Activated CD4-positive, alpha-beta memory T cell treated with anti-CD3 and anti-CD28 coated beads for 36 hours (primary cell): ENCODE data around the gene WDCP. TPM values are rescaled to one million over a fixed set of nuclear protein-coding genes. Genes with fewer than 3 reads are reported as not detected.
A peak's percentile ranks its signal among the peaks of the same experiment; 100 is the strongest.
"Not testable (repeated sequence)": the region's sequence is repeated elsewhere in the genome, so short reads cannot be mapped to it uniquely, and the experiment has no call there.

ENCODE experiments used
- CTCF ChIA-PET: fragments of 350-600 bp; sonication (Branson Sonifier 250); formaldehyde crosslinking; loops from one replicate; lab custom pipeline; 2021; ENCODE audit warnings: antibody characterized with exemption, inconsistent platforms; lab: Charles Lee
- POLR2A ChIA-PET: fragments of 350-600 bp; sonication (Branson Sonifier 250); formaldehyde crosslinking; loops from one replicate; lab custom pipeline; 2021; ENCODE audit warnings: antibody characterized with exemption; lab: Charles Lee
- DNase-seq: peaks from one replicate; pipeline ENCODE4 v3.0.0-alpha.2; 2020
- H3K27ac Mint-ChIP-seq: one replicate; pipeline ENCODE4 v1.8.0; 2021; ENCODE audit warnings: mixed read lengths
- H3K27me3 Mint-ChIP-seq: one replicate; pipeline ENCODE4 v1.8.0; 2021; ENCODE audit warnings: mixed read lengths
- H3K36me3 Mint-ChIP-seq: one replicate; pipeline ENCODE4 v1.8.0; 2021; ENCODE audit warnings: mixed read lengths
- H3K4me1 Mint-ChIP-seq: one replicate; pipeline ENCODE4 v1.8.0; 2021; ENCODE audit warnings: low read depth, mixed read lengths
- H3K4me3 Mint-ChIP-seq: one replicate; pipeline ENCODE4 v1.8.0; 2021; ENCODE audit warnings: mild to moderate bottlenecking, mixed read lengths
- H3K9me3 Mint-ChIP-seq: one replicate; pipeline ENCODE4 v1.8.0; 2021; ENCODE audit warnings: mixed read lengths
- intact Hi-C: fragments of 100-400 bp; cut with micrococcal nuclease; formaldehyde crosslinking; loops from one replicate; pipeline ENCODE4 v1.15.1; 2023
- total RNA-seq, 2 experiments: library from RNA; stranded (reverse); gene quantifications; one replicate each; pipeline ENCODE4 v1.2.3, GENCODE V29; 2021

Gene WDCP
- total RNA-seq, 2 experiments from 2014 or later, result 18.4 to 21.2 TPM

GRCh38 chr2:24045511-24046508 lies 1.4 kb downstream of the WDCP start:
- ChIA-PET CTCF (no interaction called here), POLR2A (interaction anchor here (1.8 kb wide), 1 partner anchor 119 kb away, joined by 34 read pairs; the partner anchor contains the start of gene ATAD2B)
- Mint-ChIP-seq H3K36me3 (no peaks in the 10 kb centered on the region), H3K4me3 (peak overlapping the region; percentile 95), H3K4me1 (peaks cover 21% of the 10 kb centered on the region), H3K9me3 (no peaks in the 10 kb centered on the region), H3K27ac (no peak overlapping the region), H3K27me3 (peaks cover 3% of the 10 kb centered on the region)
- no peak for DNase-seq
- intact Hi-C loops, result loop anchor here (2.0 kb wide), 3 partner anchors 39 to 105 kb away; partner anchors contain the start of genes FAM228B, PFN4, TP53I3 and UBXN2A

DNA sequence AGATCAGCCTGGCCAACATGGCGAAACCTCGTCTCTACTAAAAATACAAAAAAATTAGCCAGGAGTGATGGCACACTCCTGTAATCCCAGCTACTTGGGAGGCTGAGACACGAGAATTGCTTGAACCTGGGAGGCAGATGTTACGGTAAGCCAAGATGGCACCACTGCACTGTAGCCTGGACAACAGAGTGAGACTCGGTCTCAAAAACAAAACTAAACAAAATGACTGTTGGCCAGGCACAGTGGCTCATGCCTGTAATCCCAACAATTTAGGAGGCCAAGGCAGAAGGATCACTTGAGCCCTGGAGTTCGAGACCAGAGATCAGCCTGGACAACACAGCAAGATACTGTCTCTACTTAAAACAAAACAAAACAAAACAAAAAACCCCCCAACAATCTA lies 4.1 kb downstream of the WDCP start:
- CTCF ChIA-PET, DNase-seq: not testable (repeated sequence)

GRCh38 chr2:24040511-24040910 lies 6.7 kb downstream of the WDCP start:
- intact Hi-C loops, result no loop called here
- POLR2A ChIA-PET, result no interaction called here
- H3K27me3 Mint-ChIP-seq, result no peaks in the 10 kb centered on the region

More for the DNA sequence above, 4.1 kb downstream of the WDCP start:
- H3K36me3 Mint-ChIP-seq, POLR2A ChIA-PET, H3K27me3 Mint-ChIP-seq, H3K9me3 Mint-ChIP-seq, H3K4me3 Mint-ChIP-seq, intact Hi-C loops, H3K27ac Mint-ChIP-seq: not testable (repeated sequence)
- peaks cover 18% of the 10 kb centered on the region for H3K4me1 Mint-ChIP-seq

GRCh38 chr2:24038786-24039499 lies 8.2 kb downstream of the WDCP start:
- no peaks in the 10 kb centered on the region for H3K9me3 Mint-ChIP-seq
- H3K27me3 Mint-ChIP-seq, result no peaks in the 10 kb centered on the region
- ChIA-PET CTCF (no interaction called here), POLR2A (no interaction called here)
- H3K36me3 Mint-ChIP-seq, result peaks cover 22% of the 10 kb centered on the region
- DNase-seq, result no peak
- no peak overlapping the region for H3K4me3 Mint-ChIP-seq
- intact Hi-C loops, result no loop called here
- peaks cover 17% of the 10 kb centered on the region for H3K4me1 Mint-ChIP-seq
- no peak overlapping the region for H3K27ac Mint-ChIP-seq

More at GRCh38 chr2:24040511-24040910, 6.7 kb downstream of the WDCP start:
- Mint-ChIP-seq H3K9me3 (no peaks in the 10 kb centered on the region), H3K4me1 (peaks cover 17% of the 10 kb centered on the region), H3K4me3 (no peak overlapping the region), H3K27ac (no peak overlapping the region), H3K36me3 (peaks cover 20% of the 10 kb centered on the region)
- DNase-seq, result no peak
- CTCF ChIA-PET, result no interaction called here

GRCh38 chr2:24026233-24026632 lies 21.0 kb downstream of the WDCP start:
- Mint-ChIP-seq H3K9me3 (no peaks in the 10 kb centered on the region), H3K27ac (no peak overlapping the region), H3K4me3 (no peak overlapping the region), H3K36me3 (peaks cover 31% of the 10 kb centered on the region), H3K4me1 (no peaks in the 10 kb centered on the region), H3K27me3 (no peaks in the 10 kb centered on the region)
- intact Hi-C loops, result no loop called here
- POLR2A ChIA-PET, result no interaction called here
- CTCF ChIA-PET, result no interaction called here
- no peak for DNase-seq

- Mint-ChIP-seq H3K36me3 (peaks cover 26% of the 10 kb centered on the region), H3K4me3 (no peak overlapping the region), H3K9me3 (no peaks in the 10 kb centered on the region), H3K27ac (no peak overlapping the region), H3K4me1 (no peaks in the 10 kb centered on the region), H3K27me3 (no peaks in the 10 kb centered on the region)
- CTCF ChIA-PET, result interaction anchor here (1.6 kb wide), 1 partner anchor 59 kb away, joined by 3 read pairs; the partner anchor contains the start of gene TP53I3
- POLR2A ChIA-PET, result no interaction called here
- intact Hi-C loops, result no loop called here
- DNase-seq, result no peak
Measured at GRCh38 chr2:24024996-24025663, 22.1 kb downstream of the WDCP start.

DNA sequence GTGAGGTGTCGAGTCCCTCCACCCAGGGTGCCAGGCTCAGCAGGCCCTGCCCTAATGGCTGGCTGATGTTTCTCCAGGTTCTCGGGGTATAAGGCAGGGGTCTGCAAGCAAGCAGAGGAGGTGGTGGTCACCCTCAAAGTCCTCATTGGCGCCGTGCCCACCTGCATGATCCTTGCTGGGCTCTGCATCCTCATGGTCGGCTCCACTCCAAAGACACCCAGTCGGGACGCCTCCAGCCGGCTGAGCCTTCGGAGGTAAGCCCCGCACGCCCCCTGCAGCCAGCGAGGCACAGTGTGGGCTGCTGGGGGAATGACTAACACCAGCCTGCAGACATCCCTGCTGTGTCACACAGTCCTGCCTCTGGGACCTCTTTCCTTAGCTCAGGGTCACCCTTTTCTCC lies 23.2 kb downstream of the WDCP start:
- no peaks in the 10 kb centered on the region for H3K4me1 Mint-ChIP-seq
- ChIA-PET POLR2A (no interaction called here), CTCF (interaction anchor here (1.6 kb wide), 1 partner anchor 60 kb away, joined by 3 read pairs; the partner anchor contains the start of gene TP53I3)
- H3K27ac Mint-ChIP-seq, result no peak overlapping the region
- intact Hi-C loops, result no loop called here
- H3K27me3 Mint-ChIP-seq, result no peaks in the 10 kb centered on the region
- no peak for DNase-seq
- H3K36me3 Mint-ChIP-seq, result peaks cover 17% of the 10 kb centered on the region
- no peak overlapping the region for H3K4me3 Mint-ChIP-seq
- no peaks in the 10 kb centered on the region for H3K9me3 Mint-ChIP-seq

DNA sequence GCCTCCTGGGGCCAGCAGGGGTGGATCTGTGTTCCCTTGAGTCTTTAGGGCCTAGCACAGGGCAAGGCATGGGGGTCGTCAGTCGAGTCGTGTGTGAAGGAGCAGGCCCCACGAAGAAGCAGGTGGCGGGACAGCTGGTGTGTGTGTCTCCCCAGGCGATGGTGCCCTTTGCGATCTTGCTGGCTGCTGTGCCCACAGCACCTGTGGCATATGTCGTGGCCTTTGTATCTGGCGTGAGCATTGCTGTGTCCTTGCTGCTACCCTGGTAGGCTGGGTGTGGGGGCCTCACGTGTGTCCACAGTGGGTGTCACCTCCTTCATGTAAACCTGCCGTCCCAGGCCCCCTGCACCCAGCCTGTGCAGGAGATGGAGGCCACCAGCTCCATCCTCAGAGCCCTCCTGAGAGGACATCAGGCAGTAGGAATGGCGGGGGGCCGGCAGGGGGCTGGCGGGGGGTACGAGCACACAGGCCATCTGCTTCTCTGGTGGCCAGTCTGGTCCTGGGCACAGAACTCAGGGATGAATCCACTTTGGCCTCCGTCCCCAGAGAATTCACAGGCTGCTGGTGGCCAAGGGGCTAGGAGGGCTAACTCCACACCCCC lies 24.1 kb downstream of the WDCP start:
- no peaks in the 10 kb centered on the region for H3K27me3 Mint-ChIP-seq
- H3K9me3 Mint-ChIP-seq, result no peaks in the 10 kb centered on the region
- ChIA-PET CTCF (interaction anchor here (1.7 kb wide), 1 partner anchor 60 kb away, joined by 5 read pairs; no protein-coding TSS in a partner anchor), POLR2A (no interaction called here)
- no peak overlapping the region for H3K27ac Mint-ChIP-seq
- no peaks in the 10 kb centered on the region for H3K4me1 Mint-ChIP-seq
- no peak overlapping the region for H3K4me3 Mint-ChIP-seq
- H3K36me3 Mint-ChIP-seq, result peaks cover 13% of the 10 kb centered on the region
- intact Hi-C loops, result no loop called here
- no peak for DNase-seq

DNA sequence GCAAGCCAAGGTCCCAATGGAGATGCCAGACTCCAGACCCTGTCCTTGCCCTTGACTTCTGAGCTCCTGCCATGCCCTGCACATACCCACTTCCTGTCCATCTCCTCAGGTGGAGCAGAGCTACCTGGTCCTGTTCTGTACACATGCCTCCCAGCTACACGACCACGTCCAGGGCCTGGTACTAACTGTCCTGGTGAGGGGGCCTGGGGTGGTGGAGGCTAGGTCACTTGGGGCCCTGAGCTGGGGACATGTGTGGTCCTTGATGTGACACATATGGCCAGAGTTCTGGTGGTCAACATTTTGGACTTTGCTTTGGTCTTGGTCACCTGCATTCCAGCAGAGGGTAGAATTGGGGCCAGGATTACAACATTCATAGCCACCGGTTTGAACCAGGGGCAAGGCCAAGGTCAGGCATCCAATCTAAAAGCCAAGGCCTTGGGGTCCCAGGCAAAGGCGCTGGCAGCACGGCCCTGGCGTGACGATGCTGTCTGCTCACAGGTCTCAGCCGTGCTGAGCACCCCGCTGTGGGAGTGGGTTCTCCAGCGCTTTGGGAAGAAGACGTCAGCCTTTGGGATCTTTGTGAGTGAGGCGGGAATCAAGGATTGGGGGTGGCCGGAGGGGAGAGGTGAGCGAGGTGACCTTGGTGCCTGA lies 24.7 kb downstream of the WDCP start:
- no peak for DNase-seq
- ChIA-PET POLR2A (no interaction called here), CTCF (interaction anchor here (0.6 to 1.7 kb wide), 3 partner anchors 61 to 96 kb away, joined by 3 to 5 read pairs (median 3); partner anchors contain the start of genes ATAD2B and TP53I3)
- intact Hi-C loops, result no loop called here
- Mint-ChIP-seq H3K4me3 (no peak overlapping the region), H3K27ac (no peak overlapping the region), H3K36me3 (peaks cover 13% of the 10 kb centered on the region), H3K27me3 (no peaks in the 10 kb centered on the region), H3K4me1 (no peaks in the 10 kb centered on the region), H3K9me3 (no peaks in the 10 kb centered on the region)

- Mint-ChIP-seq H3K27me3 (no peaks in the 10 kb centered on the region), H3K4me1 (no peaks in the 10 kb centered on the region), H3K36me3 (peaks cover 11% of the 10 kb centered on the region), H3K27ac (no peak overlapping the region), H3K4me3 (no peak overlapping the region), H3K9me3 (no peaks in the 10 kb centered on the region)
- intact Hi-C loops, result no loop called here
- peak; percentile 49 for DNase-seq
- POLR2A ChIA-PET, result no interaction called here
- CTCF ChIA-PET, result interaction anchor here (0.6 to 1.7 kb wide), 3 partner anchors 62 to 95 kb away, joined by 3 to 5 read pairs (median 3); partner anchors contain the start of genes ATAD2B and TP53I3
Measured at GRCh38 chr2:24021122-24021998, 25.8 kb downstream of the WDCP start.
